GM19468 (cell line): ENCODE results near the gene TCHP.
"Not testable (repeated sequence)": the region's sequence is repeated elsewhere in the genome, so short reads cannot be mapped to it uniquely, and the experiment has no call there.

Experiments
- ATAC-seq: cut with Tn5 transposase; IDR thresholded peaks from one replicate; pipeline ENCODE4 v1.9.1; 2021; ENCODE audit warnings: mild to moderate bottlenecking, moderate library complexity, moderate number of reproducible peaks; ENCODE audit not compliant: unreplicated experiment; ENCODE audit errors: extremely low read depth

The TCHP gene

GRCh38 chr12:109899783-109900751, at the start of gene TCHP:
Gene TCHP, plus strand, starts transcription at chr12:109900274. Its CDS starts 2,753 bp downstream, at chr12:109903027.
- peak; percentile 37 for ATAC-seq

DNA sequence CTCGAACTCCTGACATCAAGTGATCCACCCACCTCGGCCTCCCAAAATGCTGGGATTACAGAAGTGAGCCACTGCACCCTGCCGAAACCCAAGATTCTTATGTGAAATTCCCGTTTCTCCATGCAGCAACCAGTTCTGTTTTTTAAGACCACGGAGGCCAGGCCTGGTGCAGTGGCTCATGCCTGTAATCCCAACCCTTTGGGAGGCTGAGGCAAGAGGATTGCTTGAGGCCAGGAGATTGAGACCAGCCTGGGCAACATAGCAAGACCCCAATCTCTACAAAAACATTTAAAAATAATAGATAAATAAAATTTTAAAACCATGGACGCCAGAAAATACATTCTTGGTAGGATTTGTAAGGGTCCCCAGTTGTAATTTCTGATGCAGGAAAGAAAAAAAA, 49.6 kb upstream of the TCHP start:
- ATAC-seq, result not testable (repeated sequence)

- ATAC-seq, result no peak
Measured at GRCh38 chr12:109855377-109855776, 44.7 kb upstream of the TCHP start.

- ATAC-seq, result no peak
Measured at GRCh38 chr12:109857715-109858114, 42.4 kb upstream of the TCHP start.

- no peak for ATAC-seq
Measured at GRCh38 chr12:109858764-109859163, 41.3 kb upstream of the TCHP start.

DNA sequence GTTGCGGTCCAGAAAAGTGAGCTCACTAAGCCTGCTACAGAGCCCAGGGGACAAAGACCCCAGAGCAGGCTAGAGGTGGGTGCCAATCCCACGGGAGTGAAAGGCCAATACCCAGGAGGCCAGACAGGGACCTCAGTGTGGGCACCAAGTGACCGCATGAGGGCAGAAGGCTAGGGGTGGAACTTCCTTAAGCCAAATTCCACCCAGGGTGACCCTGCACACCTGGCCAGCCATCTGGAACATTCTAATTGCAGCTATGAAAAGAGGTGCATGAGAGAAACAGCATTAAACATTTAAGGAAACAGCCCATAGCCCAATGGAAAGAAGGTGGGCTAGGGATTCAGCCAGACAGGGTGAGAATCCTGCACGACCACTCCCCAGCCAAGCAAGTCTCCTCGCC, 39.1 kb upstream of the TCHP start:
- ATAC-seq, result no peak

DNA sequence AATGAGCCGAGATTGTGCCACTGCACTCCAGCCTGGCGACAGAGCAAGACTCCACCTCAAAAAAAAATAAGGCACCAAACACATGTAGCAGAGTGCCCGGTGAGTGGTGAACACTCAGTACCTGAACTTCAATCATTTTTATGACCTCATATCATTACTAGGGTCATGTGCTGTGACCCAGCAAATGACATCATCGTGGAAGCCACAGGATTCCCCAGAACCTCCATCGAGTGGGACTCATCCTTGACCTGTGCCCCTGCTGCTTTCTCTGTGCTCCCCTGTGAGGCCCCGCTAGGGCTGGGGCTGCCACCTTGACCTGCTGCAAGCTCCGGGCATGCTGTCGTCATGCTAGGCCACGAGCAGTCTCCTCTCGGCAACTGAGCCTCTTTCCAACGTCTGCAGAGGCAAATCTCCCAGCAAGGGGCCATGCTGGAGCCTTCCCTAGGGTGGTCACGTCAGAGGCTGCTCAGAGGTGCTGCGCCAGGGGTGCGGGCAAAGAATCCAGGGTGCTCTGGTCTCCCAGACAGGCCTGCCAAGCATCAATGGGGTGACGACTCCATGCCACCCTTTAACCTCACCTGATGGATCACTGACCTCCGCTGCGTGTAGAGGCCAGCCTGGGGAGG, 38.3 kb upstream of the TCHP start:
- ATAC-seq, result no peak

DNA sequence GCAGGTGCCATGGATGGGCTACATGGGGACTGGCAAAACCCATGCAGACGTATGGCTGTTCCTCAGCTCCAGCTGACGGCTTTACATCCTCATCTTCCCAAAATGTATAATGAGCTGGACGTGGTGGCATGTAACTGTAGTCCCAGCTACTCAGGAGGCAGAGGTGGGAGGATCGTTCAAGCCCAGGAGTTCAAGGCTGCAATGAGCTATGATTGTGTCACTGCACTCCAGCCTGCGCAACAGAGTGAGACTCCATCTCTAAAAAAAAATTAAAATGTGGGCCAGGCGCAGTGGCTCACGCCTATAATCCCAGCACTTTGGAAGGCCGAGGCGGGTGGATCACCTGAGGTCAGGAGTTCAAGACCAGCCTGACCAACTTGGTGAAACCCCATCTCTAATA, 37.6 kb upstream of the TCHP start:
- not testable (repeated sequence) for ATAC-seq

DNA sequence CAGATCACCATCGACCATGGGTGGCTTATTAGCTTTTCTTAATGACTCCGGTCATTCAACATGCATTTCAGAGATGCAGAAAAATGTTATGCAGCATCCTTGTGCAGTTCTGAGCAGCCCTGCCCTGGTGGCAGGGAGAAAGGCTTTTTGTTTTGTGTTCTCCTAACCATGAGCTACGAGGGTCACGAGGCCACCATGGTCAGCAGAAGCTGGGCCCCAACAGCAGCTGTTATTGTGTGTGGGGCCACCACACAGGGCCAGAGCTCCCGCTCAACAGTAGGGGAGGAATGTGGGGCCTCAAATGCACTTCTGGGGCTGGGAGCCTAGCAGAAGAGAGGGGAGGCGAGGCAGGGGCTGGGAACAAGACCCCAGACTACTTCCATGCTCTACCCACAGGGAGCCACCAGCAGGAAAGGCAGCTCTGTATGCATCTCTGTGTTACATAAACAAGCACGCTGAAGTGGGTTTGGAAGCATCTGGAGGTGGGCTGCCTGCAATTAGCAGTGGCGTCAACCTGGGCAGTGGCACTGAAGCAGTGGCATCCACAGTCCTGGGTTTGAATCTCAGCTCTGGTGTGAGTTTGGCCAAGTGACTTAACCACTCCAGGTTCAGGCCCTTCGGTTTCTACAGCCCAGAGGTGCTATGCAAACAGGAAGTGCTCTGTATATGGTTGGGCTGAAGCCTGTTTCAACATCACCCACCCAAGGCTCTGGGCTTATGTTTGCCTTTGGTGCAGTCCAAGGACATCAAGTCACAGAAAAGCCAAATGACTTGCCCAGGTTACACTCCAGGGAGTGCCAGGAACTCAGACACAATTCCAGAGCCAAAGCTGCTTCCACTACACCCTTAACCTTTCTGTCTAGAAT, 36.0 kb upstream of the TCHP start:
- ATAC-seq, result no peak

DNA sequence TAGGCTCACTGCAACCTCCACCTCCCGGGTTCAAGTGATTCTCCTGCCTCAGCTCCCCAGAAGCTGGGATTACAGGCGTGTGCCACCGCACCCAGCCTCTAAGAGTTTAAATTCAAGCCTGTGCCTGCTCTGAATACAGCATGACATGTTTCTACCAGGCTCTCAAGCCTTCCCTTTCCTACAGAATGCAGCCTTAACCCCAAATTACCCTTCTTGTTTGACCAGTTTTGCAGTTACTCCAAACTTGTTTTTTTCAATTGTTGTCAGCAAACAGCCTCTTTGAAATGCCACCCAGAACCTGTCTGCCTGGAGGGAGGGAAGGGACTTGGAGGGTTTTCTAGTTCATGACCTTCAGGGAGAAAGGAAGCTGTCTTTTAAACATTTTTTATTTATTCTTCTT, 35.2 kb upstream of the TCHP start:
- no peak for ATAC-seq

DNA sequence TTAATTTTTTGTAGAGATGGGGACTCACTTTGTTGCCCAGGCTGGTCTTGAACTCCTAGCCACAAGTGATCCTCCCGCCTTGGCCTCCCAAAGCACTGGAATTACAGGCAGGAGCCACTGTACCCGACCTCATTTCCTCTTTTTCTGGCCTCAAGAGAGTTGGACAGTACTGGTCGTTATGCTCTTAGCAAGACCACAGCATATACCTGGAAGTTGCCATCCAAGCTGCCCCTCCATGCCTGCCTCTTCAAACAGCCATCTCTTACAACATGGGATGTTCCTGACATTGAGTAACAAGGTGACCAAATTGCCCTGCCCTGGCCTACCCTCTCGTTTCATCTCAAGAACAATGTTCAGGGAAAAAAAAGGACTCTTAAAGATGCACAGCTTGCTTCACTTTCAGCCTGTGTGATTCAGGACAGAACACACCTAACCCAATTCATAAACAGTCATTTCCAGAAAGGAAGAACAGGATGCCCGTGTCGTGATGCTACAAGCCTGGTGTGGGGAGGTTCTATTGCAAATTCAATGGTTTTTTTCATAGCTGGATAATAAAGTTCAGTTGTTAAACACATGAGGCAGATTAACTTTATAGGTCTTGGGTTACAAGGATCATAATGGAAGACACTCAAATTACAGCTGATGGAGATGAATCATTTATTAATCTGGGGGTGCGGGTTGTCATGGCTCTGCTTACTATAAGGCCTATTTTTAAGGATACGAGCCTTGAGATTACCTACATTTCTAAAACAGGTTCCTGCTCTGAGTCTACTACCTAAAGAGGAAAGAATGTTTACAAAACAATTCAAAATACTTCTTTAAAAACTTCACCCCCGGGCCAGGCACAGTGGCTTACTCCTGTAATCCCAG, 31.7 kb upstream of the TCHP start:
- no peak for ATAC-seq

- ATAC-seq, result no peak
Measured at GRCh38 chr12:109870648-109871047, 29.4 kb upstream of the TCHP start.

GRCh38 chr12:109871668-109872314, 28.3 kb upstream of the TCHP start:
- ATAC-seq, result no peak

- ATAC-seq, result no peak
Measured at GRCh38 chr12:109873653-109874052, 26.4 kb upstream of the TCHP start.

DNA sequence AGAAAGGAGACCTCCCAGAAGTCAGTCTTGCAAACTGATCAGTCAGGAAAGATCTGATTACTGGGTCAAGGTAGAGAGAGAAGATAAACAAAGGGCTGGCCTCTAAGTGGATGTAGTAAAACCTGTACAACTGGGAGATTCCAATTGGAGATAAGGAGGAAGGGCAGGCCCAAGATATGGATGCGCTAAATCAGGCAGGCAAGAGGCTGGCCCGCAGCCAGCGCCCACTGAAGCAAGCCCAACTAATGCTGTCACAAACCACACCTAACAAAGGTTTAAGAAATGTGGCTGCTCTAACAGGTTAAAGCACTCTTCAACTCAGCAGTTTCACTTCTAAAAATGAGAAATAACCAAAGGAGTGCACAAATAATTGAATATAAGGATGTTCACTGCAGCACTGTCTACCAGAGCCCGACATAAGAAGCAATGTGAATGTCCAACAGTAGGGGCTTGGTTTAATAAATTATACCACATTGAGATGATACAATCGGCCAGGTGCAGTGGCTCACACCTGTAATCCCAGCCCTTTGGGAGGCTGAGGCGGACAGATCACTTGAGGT, 24.4 kb upstream of the TCHP start:
- ATAC-seq, result no peak

- ATAC-seq, result no peak
Measured at GRCh38 chr12:109876406-109876805, 23.7 kb upstream of the TCHP start.

GRCh38 chr12:109877504-109878246, 22.4 kb upstream of the TCHP start:
- ATAC-seq, result no peak

- no peak for ATAC-seq
Measured at GRCh38 chr12:109878247-109878625, 21.8 kb upstream of the TCHP start.
